ENCODE data around the gene CORO7. TPM values are rescaled to one million over a fixed set of nuclear protein-coding genes. Genes with fewer than 3 reads are reported as not detected.
"Not testable (repeated sequence)": the region's sequence is repeated elsewhere in the genome, so short reads cannot be mapped to it uniquely, and the experiment has no call there.

Gene CORO7
- total RNA-seq, 2 donors from 2014 or later, result 28.5 to 29.5 TPM

- DNase-seq (ENCODE audit: low spot score), result no peak
- intact Hi-C loops (cut with DNase I), result loop anchor here in 1 of 2 donors (2.0 kb wide), 1 partner anchor 70 kb away; no protein-coding TSS in a partner anchor
These were observed 11.3 kb downstream of the CORO7 start for GRCh38 chr16:4404967-4405696.

- DNase-seq (ENCODE audit: low spot score), result no peak
- intact Hi-C loops (cut with DNase I), result loop anchor here in 1 of 2 donors (2.0 kb wide), 1 partner anchor 70 kb away; no protein-coding TSS in a partner anchor
These were observed 12.0 kb downstream of the CORO7 start for GRCh38 chr16:4404247-4404966.

GRCh38 chr16:4403133-4403949, 13.1 kb downstream of the CORO7 start:
- no peak for DNase-seq (ENCODE audit: low spot score)
- intact Hi-C loops (cut with DNase I), result loop anchor here (1.0 to 2.0 kb wide), 2 partner anchors 45 to 47 kb away; no protein-coding TSS in a partner anchor

GRCh38 chr16:4402439-4403132, 13.8 kb downstream of the CORO7 start:
- intact Hi-C loops (cut with DNase I), result loop anchor here (1.0 to 2.0 kb wide), 2 partner anchors 44 to 46 kb away; no protein-coding TSS in a partner anchor
- peak; percentile 95 for DNase-seq (ENCODE audit: low spot score)

GRCh38 chr16:4401510-4401909, 14.9 kb downstream of the CORO7 start:
- intact Hi-C loops (cut with DNase I), result no loop called here
- no peak for DNase-seq (ENCODE audit: low spot score)

GRCh38 chr16:4401094-4401501, 15.3 kb downstream of the CORO7 start:
- intact Hi-C loops (cut with DNase I), result no loop called here

GRCh38 chr16:4399001-4399730, 17.2 kb downstream of the CORO7 start:
- intact Hi-C loops (cut with DNase I), result no loop called here
- DNase-seq (ENCODE audit: low spot score), result no peak

More at GRCh38 chr16:4401094-4401501, 15.3 kb downstream of the CORO7 start:
- no peak for DNase-seq (ENCODE audit: low spot score)

- no peak for DNase-seq (ENCODE audit: low spot score)
- intact Hi-C loops (cut with DNase I), result no loop called here
These were observed 21.2 kb downstream of the CORO7 start for GRCh38 chr16:4395055-4395726.

GRCh38 chr16:4393850-4394249, 22.5 kb downstream of the CORO7 start:
- DNase-seq (ENCODE audit: low spot score); intact Hi-C loops (cut with DNase I): not testable (repeated sequence)

- intact Hi-C loops (cut with DNase I), result no loop called here
- no peak for DNase-seq (ENCODE audit: low spot score)
These were observed 23.2 kb downstream of the CORO7 start for GRCh38 chr16:4393240-4393600.

GRCh38 chr16:4392382-4393239, 23.8 kb downstream of the CORO7 start:
- no peak for DNase-seq (ENCODE audit: low spot score)
- intact Hi-C loops (cut with DNase I), result no loop called here

- intact Hi-C loops (cut with DNase I), result no loop called here
These were observed 24.6 kb downstream of the CORO7 start for GRCh38 chr16:4391631-4392381.

GRCh38 chr16:4390266-4391260, 25.8 kb downstream of the CORO7 start:
- no peak for DNase-seq (ENCODE audit: low spot score)
- intact Hi-C loops (cut with DNase I), result no loop called here

More at GRCh38 chr16:4391631-4392381, 24.6 kb downstream of the CORO7 start:
- no peak for DNase-seq (ENCODE audit: low spot score)

- intact Hi-C loops (cut with DNase I), result no loop called here
- DNase-seq (ENCODE audit: low spot score), result no peak
These were observed 27.1 kb downstream of the CORO7 start for GRCh38 chr16:4389051-4389955.
